Prostate gland (tissue), 2 donors: ENCODE measurements around the gene IVD.

Experiments used
- CTCF ChIP-seq, 4 experiments: fragments of 200-600 bp in 2 of 4; fragments of 450-650 bp in 2 of 4; sonication (generic) in 2 of 4; IDR thresholded peaks; 1 replicate in 3 of 4; 2 replicates in 1 of 4; pipeline ENCODE4 v1.5.1; 2016 to 2019; ENCODE audit warnings: antibody characterized with exemption in 4 of 4, mild to moderate bottlenecking in 2 of 4, moderate library complexity in 2 of 4
- POLR2A ChIP-seq: fragments of 450-650 bp; IDR thresholded peaks from one replicate; pipeline ENCODE4 v1.6.1; 2016; ENCODE audit warnings: antibody characterized with exemption, mild to moderate bottlenecking
- POLR2AphosphoS5 ChIP-seq: sonication (generic); formaldehyde crosslinking; IDR thresholded peaks from one replicate; pipeline ENCODE4 v1.6.1; 2017; ENCODE audit warnings: antibody characterized with exemption

GRCh38 chr15:40369971-40370370 lies 35.6 kb upstream of the IVD start:
- TF ChIP-seq CTCF (IDR thresholded peaks at IDR 0.05) (no peak), POLR2A (no peak), POLR2AphosphoS5 (no peak)
